GM18526 (cell line): ENCODE measurements around the gene OPHN1.

Source experiments
- POLR2A ChIP-seq: IDR thresholded peaks from 3 replicates; pipeline ENCODE4 v1.6.1; 2011; ENCODE audit not compliant: insufficient read length; ENCODE audit errors: extremely low read depth

OPHN1 gene

DNA sequence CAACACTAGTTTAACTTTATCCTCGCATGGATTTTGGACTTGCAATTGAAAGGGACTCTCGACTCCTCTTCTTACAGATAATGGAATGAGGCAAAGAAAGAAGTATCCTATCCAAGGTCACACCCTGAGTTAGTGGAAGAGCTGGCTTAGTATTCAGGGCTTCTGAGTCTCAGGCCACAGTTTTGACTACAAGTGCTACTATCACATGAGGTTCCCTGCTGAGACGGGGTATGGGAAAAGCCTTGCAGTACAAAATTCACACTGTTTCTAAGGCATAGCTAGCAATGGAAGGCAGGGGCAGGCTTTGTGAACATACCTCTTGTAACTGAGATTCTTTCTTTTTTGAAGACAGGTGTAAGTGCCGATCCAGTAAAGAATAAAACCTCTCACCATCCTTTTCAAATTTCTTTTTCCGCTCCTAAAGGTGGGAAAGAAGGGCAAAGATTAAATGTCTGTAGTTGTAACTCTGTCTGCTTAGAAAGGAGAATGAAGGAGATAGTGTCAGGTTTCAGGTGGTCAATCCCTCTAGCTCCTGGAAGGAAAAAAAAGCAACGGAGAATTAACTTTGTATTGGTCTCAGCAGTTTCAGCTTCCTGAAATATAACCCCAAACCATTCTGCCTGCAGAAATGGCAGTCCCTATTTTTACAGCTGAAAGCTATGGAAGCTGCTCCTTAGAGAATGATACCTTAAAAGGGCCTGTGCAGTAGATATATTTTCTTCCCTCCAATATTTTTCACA, 199.0 kb downstream of the OPHN1 start:
- no peak for TF ChIP-seq POLR2A

DNA sequence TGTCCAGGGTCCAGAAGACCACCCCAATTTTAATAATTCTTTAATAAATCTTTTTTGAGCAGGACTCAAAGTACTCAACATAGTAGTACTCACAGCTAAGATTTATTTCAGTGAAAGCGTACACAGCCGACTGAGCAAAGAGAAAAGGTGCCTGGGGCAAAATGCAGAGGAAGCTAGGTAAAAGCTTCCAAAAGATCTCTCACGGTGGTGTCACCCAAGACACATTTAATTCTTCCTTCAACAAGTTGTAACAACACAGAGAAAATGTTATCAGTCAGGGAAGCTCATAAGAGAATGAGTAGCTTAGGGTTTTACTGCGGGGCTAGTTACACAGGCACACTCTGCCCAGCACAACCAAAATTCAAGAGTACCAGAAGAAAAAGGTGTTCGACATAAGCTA, 201.1 kb downstream of the OPHN1 start:
- TF ChIP-seq POLR2A: no peak

DNA sequence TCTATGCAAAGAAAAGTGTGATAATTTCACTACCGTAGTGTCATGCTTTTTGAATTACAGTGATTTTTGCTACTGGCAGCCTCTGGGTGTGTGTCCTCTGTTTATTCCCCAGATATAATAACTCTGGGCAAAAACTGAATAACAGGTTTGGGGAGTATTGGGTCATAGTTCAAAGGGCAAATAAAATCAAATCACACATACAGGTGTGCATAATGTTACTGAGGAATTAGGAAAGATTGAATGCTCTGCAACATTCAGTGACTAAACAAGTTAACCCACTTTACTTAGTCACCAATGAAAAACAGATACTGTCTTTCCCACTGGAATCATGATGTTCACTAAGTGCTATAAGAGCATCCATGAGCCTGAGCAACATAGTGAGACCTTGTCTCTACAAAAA, 224.3 kb downstream of the OPHN1 start:
- no peak for TF ChIP-seq POLR2A

DNA sequence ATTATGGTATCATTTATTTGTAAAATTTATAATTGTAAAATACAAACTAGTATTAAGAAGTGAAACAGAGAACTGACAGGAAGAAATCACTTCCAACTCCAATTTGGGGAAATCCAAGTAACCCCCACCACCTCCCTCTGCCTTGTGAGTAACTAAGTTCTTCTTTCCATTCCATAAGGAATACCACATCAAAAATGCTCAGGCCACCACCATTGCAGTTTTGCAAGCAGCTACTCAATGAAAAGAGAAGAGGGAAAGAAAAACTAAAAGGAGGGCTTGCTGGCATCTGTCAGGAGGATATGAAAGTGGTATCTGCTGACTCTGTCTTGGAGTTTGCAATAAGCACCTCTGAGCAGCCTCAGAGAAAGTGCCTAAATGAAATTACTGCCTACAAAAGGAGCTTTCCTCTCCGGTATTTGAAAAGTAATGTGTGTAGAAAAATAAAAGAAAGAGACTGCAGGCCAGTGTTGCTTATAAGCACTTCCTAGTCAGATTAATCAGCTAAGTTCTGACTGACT, 228.7 kb downstream of the OPHN1 start:
- TF ChIP-seq POLR2A: no peak

DNA sequence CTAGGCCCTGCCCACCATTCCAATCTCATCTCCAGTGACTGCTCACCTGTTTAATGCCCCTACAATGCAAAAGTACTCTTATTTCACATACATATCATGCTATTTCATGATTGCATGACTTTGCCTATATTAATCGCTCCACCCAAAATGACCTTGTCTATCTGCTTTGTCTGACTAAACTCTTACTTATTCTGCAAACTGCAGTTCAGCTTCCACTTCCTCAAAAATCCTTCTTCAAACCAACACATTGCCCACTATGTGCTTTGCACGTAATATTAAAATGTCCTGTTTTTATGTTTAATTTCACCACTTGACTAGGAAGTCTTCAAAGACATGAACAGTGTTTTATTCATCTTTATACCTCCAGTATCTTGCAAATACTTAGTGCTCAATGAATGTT, 229.6 kb downstream of the OPHN1 start:
- no peak for TF ChIP-seq POLR2A

DNA sequence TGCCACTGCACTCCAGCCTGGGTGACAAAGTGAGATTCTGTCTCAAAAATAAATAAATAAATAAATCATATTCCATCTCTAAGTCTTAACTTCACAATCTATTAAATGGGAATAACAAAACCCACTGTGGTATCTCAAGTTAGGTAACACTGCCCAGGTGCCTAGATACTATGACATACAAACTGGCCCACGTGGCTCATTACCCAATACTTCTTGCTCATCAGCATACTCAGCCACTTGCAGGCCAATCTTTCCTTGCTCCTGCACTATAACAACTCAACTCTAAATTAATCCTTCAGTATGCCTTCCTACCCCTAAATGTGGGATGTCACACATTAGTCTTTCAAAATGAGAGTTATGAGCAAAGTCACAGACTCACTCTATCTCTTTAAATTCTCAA, 230.1 kb downstream of the OPHN1 start:
- TF ChIP-seq POLR2A: no peak

DNA sequence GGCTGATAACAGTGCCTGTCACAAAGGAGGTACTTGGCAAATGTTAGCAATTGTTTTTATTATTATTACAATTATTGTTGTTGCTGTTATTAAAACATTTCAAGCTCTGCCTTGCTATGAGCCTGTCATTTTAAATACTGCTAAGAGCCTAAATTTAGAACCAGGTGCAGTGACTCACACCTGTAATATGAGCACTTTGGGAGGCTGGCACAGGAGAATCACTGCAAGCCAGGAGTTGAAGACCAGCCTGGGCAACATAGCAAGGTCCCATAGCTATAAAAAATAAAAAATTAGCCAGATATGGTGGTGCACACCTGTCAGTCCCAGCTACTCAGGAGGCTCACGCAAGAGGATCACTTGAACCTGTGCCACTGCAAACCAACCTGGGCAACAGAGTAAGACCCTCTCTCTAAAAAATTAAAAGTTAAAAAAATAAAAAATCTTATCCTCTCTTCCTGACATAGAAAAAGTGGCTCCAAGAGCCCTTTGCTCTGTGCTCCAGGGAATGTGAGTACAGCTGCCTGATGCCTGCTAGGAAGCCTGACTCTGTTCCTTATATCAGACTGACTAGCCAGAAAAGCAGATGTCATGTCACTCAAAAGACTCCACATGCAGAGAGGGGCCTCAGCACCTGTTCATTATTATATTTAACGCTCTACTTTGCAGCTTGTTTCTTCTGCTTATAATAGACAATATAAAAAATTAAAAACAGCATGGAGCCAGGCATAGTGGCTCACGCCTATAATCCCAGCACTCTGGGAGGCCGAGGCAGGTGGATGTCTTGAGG, 234.0 kb downstream of the OPHN1 start:
- TF ChIP-seq POLR2A: no peak

DNA sequence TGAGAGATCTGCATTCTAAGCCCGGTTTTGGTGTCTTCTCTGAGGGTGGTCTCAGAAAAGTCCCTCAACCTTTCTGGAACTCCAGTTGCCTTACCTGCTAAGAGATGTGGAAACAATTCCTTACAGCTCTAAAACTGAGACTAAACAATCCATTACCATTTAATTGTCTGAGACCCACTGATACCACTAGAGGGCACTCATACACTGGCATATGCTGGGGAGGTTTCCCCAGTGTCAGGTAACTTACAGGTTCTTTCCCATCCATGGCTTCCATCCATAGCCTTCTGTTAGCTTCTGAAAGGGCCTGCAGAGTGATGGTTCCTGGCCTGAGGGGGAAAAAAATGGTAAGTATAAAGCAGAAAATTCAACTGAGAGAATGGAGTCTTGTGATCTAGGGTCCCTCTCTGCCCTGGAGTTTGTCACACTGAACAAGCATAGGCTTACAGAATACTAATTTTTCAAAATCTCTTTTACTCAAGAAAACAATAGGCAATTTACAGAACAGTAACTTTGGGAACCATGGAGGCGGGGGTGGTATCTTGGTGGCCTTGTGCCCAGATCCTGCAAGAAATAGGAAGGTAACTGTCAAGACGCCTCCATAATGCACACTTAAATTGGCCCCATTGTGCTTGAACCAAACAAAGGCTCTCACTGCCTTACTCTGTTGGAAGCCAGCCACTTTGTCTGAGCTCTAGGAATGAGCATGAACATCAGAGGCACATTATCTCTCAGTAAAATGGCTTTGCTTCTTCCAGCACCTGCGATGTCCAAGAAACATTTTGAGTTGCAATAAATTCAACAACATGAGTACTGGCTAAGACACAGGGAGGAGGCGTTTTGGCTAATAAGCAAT, 236.1 kb downstream of the OPHN1 start:
- TF ChIP-seq POLR2A: no peak

DNA sequence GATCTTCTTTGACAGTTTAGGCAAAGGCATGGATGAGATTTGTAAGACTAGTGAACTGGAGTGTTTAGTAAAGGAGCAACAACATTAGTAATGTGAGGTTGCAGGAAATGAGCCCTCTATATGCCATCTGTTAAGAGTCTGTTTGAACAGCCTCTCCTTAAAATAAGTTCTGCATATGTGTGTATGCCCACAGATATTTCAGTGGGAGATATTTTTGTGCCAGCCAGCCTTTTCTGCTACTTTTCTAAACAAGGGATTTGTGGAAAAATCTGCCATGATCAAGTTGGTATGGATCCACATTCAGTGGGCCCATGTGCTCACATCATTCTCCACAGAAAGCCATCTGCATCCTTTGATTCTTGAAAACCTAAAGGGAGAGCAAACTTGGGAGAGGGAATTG, 237.7 kb downstream of the OPHN1 start:
- TF ChIP-seq POLR2A: no peak

DNA sequence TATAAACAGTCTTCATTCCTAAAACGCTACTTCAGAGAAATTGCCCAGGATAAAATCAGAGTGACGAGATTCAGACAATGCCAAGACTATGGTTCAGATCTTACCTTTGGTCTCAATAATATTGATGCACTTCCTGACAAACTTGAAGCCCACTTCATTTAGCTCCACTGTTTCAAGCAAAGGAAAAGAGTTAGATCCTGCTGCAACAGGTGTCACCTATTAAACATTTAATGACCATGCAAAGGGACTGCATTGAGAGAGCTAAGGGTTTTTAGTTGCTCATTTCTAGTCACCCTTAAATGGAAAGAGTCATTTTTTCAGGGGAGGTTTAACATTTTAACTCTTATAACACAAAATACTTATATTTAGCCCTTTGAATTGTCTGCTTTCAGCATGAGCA, 239.5 kb downstream of the OPHN1 start:
- TF ChIP-seq POLR2A: no peak

DNA sequence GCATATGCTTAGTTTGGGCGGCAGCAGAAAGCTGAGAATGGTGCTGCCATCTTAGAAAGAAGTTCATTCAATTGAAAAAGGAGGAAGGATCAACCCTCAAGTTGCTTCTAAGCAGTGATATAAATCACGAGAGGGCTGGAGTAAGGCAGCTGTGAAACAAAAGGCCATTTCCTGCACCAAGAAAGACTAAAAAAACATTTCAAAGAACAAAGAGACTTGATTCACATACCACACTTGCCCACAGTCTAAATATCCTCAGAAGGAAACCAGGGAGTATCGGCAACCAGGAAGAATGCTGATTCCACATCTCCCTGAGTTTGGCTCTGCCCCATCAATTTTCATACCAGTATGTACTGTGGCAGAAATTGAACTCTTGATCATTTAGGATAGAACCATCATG, 240.1 kb downstream of the OPHN1 start:
- TF ChIP-seq POLR2A: no peak

DNA sequence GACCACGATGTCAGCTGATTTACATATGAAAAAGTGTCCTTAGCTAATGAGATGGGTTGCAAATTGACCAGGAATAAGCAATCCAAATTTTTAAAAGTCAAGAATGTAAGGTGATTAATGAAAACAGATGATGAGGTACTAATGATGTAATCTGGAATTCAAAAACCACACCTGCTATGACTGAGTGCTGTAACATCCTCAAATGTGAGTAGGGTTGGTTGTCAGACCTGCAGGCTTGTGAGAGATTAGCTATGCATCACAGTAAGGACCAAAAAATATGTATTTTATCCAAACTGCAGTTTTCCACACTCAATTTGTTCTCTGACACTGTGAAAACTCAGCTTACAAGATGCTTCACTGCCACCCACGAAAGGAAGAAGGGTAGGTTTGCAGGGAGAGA, 242.5 kb downstream of the OPHN1 start:
- no peak for TF ChIP-seq POLR2A

DNA sequence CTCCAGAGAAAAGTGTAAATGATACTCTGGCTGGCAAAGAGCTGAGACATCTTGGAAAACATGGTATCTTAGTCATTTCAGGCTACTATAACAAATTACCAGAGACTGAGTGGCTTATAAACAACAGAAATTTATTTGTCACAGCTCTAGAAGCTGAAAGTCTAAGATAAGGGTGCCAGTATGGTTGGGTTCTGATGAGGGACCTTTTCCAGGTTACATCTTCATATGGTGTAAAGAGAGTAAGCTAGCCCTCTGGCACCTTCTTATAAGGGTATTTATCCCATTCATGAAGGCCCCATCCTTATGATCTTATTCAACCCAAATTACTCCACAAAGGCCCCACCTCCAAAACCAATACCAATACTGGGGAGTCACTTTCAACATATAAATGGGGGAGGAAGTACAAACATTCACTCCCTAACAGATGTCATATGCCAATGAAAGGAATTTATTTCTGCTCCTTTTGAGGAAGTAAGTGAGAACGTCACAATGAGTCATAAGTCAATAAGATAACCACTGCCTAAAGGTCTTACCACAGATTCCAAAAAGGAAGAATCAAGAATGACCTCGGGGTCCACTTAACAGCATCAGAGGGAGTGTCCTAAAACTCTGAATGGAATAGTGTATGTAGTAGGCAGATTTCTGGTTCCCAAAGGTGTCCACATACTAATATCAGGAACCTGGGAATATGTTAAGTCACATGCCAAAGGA, 246.6 kb downstream of the OPHN1 start:
- TF ChIP-seq POLR2A: no peak

DNA sequence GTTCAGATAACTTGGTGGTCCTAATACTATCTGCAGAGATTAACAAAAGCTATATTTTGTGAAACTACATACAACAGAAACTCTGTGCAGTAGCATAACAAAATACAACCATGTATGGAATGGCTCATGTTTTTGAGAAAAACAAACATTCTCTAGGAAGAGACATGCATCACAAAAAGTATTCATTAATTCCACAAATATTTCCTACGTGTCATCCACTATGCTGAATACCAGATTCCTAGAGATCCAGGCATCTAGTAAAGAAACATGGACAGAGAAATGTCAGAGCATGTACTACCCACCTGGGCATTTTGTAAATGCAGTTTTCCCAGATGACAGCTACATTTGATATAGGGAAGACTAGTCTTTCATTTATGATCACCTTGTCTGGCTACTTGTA, 248.1 kb downstream of the OPHN1 start:
- no peak for TF ChIP-seq POLR2A

DNA sequence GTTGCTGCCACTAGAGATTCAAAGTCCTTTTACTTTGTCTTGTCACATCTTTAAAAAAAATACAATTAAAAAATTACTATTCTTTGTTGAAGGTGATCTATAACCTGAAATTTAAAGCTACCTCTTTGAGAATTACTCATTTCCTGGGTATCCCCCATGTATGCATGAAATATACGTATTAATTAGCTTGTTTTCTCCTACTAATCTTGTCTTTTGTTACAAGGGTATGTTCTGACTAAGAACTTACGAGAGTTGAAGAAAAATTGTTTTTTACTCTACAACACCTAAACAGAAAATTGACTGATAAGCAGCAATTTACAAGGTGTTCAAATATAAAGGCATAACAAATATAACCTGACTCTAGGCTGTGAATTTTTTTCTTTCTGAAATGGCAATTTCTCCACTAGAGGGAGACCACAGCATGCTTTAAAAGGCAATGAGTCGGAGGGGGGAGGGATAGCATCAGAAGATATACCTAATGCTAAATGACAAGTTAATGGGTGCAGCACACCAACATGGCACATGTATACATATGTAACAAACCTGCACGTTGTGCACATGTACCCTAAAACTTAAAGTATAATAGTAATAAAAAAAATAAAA, 249.6 kb downstream of the OPHN1 start:
- TF ChIP-seq POLR2A: no peak

DNA sequence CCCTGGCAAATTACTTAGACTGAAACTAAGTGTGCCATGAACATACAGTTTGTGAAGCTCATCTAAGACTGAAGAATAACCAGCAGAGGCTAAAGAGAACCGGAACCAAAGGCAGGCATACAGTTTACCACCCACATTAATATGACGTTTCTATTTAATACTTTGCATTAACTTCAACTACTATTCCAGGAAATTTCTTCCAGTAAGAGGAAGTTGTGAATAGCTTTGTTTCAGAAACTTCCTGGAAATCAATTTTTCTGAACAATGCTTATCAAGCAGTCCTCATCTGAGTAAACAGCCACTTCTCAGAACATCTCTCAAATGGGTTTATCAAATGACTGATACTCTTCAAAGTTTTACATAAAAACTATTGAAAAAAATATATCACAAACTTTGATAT, 252.7 kb downstream of the OPHN1 start:
- no peak for TF ChIP-seq POLR2A
